ENCODE data around the gene AQP10. TPM values are rescaled to one million over a fixed set of nuclear protein-coding genes. Genes with fewer than 3 reads are reported as not detected.

AQP10 gene
- polyA plus RNA-seq, 1 donor (not counting 4 experiments of a cell fraction or from before 2014, with no cell fraction given) = 0.85 TPM

DNA sequence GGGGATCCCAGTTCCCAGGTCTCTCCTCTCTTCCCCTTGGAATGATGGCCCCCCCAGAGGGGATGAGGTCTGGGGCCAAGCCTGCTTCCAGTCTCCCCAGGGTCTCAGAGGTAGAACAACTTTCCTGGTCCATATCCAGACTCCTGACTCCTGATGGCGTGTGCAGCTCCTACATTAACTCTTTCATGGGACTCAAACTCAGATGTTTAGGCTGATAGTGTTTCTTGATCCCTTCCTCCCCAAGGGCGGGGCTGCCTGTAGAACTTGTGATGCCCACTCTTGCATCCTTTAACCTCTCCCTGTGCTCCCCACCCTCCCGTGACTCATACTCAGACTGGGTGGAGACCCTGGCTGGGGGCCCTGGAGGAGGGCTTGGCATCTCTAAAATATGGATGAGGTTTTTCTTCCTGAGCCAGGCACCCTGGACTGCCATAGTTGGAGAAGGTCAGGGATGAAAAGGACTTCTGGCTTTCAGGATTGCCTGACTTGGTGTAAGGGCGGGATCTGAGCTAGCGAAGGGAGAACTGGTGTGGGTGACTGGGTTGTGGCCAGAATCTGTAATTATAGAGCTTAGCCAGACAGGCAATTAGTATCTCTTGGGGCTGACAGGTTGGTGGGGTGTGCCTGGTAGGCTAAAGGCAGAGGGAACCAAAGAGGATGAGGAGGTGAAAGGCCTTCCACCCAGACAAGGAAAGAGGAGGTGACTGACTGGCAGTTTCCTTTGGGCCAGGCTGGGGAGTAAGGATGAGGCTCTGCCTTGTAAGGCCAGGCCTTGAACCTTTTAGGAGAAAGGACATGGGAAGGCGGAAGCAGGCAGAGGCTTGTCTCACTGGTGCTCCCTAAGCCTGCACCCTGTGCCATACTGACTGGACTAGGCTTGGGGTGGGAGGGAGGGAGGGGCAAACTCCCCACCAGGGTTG is 5.9 kb downstream of the AQP10 start:
- FAIRE-seq = peak; percentile 5
- peak overlapping the region; percentile 38 for H3K27ac ChIP-seq (ENCODE audit: control insufficient read depth, insufficient read depth, low read length)
- peak overlapping the region; percentile 86 for H3K4me2 ChIP-seq (ENCODE audit: control insufficient read depth, extremely low read depth, insufficient read depth, low read depth, low read length)
- TF ChIP-seq, protein P1, sequence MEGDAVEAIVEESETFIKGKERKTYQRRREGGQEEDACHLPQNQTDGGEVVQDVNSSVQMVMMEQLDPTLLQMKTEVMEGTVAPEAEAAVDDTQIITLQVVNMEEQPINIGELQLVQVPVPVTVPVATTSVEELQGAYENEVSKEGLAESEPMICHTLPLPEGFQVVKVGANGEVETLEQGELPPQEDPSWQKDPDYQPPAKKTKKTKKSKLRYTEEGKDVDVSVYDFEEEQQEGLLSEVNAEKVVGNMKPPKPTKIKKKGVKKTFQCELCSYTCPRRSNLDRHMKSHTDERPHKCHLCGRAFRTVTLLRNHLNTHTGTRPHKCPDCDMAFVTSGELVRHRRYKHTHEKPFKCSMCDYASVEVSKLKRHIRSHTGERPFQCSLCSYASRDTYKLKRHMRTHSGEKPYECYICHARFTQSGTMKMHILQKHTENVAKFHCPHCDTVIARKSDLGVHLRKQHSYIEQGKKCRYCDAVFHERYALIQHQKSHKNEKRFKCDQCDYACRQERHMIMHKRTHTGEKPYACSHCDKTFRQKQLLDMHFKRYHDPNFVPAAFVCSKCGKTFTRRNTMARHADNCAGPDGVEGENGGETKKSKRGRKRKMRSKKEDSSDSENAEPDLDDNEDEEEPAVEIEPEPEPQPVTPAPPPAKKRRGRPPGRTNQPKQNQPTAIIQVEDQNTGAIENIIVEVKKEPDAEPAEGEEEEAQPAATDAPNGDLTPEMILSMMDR (optimal IDR thresholded peaks at IDR 0.05 in 1 of 3, IDR thresholded peaks at IDR 0.05 in 1 of 3, conservative IDR thresholded peaks at IDR 0.05 in 1 of 3; ENCODE audit: extremely low read depth in 1 of 3, insufficient read depth in 2 of 3, low read length in 3 of 3) = no peak
- no peak for TF ChIP-seq EZH2 (IDR thresholded peaks at IDR 0.05; ENCODE audit: low read length)
- peaks cover 0 to 1% of the 10 kb centered on the region in 2 experiments for H3K36me3 ChIP-seq (ENCODE audit: control insufficient read depth in 2 of 2, extremely low read depth in 1 of 2, insufficient read depth in 2 of 2, low read length in 2 of 2)
- peak overlapping the region; percentile 55 to 68 (median 66) for H3K4me3 ChIP-seq (ENCODE audit: control insufficient read depth in 2 of 3, extremely low read depth in 1 of 3, insufficient read depth in 2 of 3, low read depth in 1 of 3, low read length in 3 of 3)
- no peaks in the 10 kb centered on the region for H3K27me3 ChIP-seq (ENCODE audit: control insufficient read depth, extremely low read depth, insufficient read depth, low read length)
- no peak overlapping the region for H2AFZ ChIP-seq (ENCODE audit: control insufficient read depth, low read length)
- DNase-seq (ENCODE audit: low read depth, low spot score) = peak; percentile 60
- dilution Hi-C loops (cut with MboI; ENCODE audit: extremely low pct_ligation_motif_present, low sequenced_read_pairs) = no loop called here
- no peaks in the 10 kb centered on the region for H3K79me2 ChIP-seq (ENCODE audit: control insufficient read depth, insufficient read depth, low read length)
- peak overlapping the region; percentile 64 for H3K9ac ChIP-seq (ENCODE audit: control insufficient read depth, extremely low read depth, insufficient read depth, low read length)
- H4K20me1 ChIP-seq (ENCODE audit: control insufficient read depth, extremely low read depth, insufficient read depth, low read length) = no peaks in the 10 kb centered on the region
- H3K4me1 ChIP-seq (ENCODE audit: control insufficient read depth, extremely low read depth, insufficient read depth, low read length) = peaks cover 23% of the 10 kb centered on the region
- H3K9me3 ChIP-seq (ENCODE audit: control insufficient read depth, low read depth, low read length) = no peaks in the 10 kb centered on the region
- no peaks in the 10 kb centered on the region for H3K9me1 ChIP-seq (ENCODE audit: control insufficient read depth, extremely low read depth, insufficient read depth, low read length)

DNA sequence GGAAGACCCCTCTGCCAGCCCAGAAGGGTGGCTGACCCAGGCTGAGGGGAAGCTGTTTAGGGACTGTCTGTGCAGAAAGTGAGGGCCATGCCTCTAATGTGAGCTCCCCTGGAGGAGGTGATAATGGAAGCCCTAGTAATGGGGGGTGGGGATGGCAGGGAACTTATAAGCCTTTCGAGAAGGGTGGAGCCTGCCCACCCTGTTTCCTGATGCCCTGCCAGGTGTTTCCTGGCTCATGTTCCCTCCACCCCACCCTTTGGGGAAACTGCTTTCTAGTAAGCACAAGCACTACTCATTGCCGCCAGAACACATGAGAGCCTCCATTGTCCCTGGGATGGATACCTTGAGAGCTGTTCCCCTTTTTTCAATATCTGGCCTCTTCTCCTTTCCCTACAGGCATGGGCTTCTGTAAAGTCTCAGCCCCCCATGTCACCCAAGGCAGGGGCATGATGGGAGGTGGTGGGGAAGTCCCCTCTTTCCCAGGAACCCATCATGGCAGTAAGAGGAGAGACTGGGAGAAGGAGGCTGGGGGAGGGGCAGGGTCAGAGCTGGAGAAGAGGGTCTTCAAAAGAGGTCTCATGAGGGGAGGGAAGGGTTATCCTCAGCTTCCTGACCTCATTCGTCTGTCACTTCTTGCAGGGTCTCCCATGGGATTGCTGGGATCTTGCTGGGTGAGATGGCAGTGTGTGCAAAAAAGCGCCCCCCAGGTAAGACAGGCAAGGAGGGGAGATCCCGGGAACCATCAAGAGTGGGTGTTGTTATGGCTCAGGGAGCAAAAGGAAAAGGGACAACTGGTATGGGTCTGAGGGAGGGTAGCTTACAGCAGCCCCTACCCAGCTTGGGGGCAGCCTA is 6.8 kb downstream of the AQP10 start:
- H3K4me2 ChIP-seq (ENCODE audit: control insufficient read depth, extremely low read depth, insufficient read depth, low read depth, low read length) = peak overlapping the region; percentile 80
- no peak for DNase-seq (ENCODE audit: low read depth, low spot score)
- H3K36me3 ChIP-seq (ENCODE audit: control insufficient read depth in 2 of 2, extremely low read depth in 1 of 2, insufficient read depth in 2 of 2, low read length in 2 of 2) = peaks cover 0 to 3% of the 10 kb centered on the region in 2 experiments
- H3K27me3 ChIP-seq (ENCODE audit: control insufficient read depth, extremely low read depth, insufficient read depth, low read length) = no peaks in the 10 kb centered on the region
- H3K4me3 ChIP-seq (ENCODE audit: control insufficient read depth in 2 of 3, extremely low read depth in 1 of 3, insufficient read depth in 2 of 3, low read depth in 1 of 3, low read length in 3 of 3) = peak overlapping the region; percentile 6 to 67 (median 15)
- H3K9me3 ChIP-seq (ENCODE audit: control insufficient read depth, low read depth, low read length) = no peaks in the 10 kb centered on the region
- H3K4me1 ChIP-seq (ENCODE audit: control insufficient read depth, extremely low read depth, insufficient read depth, low read length) = peaks cover 23% of the 10 kb centered on the region
- no peak for TF ChIP-seq EZH2 (IDR thresholded peaks at IDR 0.05; ENCODE audit: low read length)
- TF ChIP-seq, protein P1 (optimal IDR thresholded peaks at IDR 0.05 in 1 of 3, IDR thresholded peaks at IDR 0.05 in 1 of 3, conservative IDR thresholded peaks at IDR 0.05 in 1 of 3; ENCODE audit: extremely low read depth in 1 of 3, insufficient read depth in 2 of 3, low read length in 3 of 3) = no peak
- H2AFZ ChIP-seq (ENCODE audit: control insufficient read depth, low read length) = no peak overlapping the region
- H3K9ac ChIP-seq (ENCODE audit: control insufficient read depth, extremely low read depth, insufficient read depth, low read length) = peak overlapping the region; percentile 43
- no peak overlapping the region for H3K27ac ChIP-seq (ENCODE audit: control insufficient read depth, insufficient read depth, low read length)
- H3K79me2 ChIP-seq (ENCODE audit: control insufficient read depth, insufficient read depth, low read length) = no peaks in the 10 kb centered on the region
- H3K9me1 ChIP-seq (ENCODE audit: control insufficient read depth, extremely low read depth, insufficient read depth, low read length) = no peaks in the 10 kb centered on the region
- no peaks in the 10 kb centered on the region for H4K20me1 ChIP-seq (ENCODE audit: control insufficient read depth, extremely low read depth, insufficient read depth, low read length)
- FAIRE-seq = no peak
- dilution Hi-C loops (cut with MboI; ENCODE audit: extremely low pct_ligation_motif_present, low sequenced_read_pairs) = no loop called here

All from keratinocyte (primary cell).